ENCODE measurements around the gene RPL15.
A peak's percentile ranks its signal among the peaks of the same experiment; 100 is the strongest.
"Not testable (repeated sequence)": the region's sequence is repeated elsewhere in the genome, so short reads cannot be mapped to it uniquely, and the experiment has no call there.

The RPL15 gene

GRCh38 chr3:23916886-23917678 is at the start of gene RPL15, which contains the start of gene NKIRAS1:
Gene RPL15 (plus strand): TSS chr3:23917132. CDS start chr3:23917860, 728 bp downstream.
Gene NKIRAS1 (minus strand): TSS chr3:23916990. CDS start chr3:23910904, 6,086 bp downstream.
- DNase-seq, result peak; percentile 58

GRCh38 chr3:23867400-23867799 is 49.5 kb upstream of the RPL15 start:
- DNase-seq, result no peak

- no peak for DNase-seq
These were observed 49.1 kb upstream of the RPL15 start for GRCh38 chr3:23867838-23868237.

GRCh38 chr3:23869977-23870662 is 46.8 kb upstream of the RPL15 start:
- DNase-seq, result no peak

GRCh38 chr3:23870663-23871043 is 46.3 kb upstream of the RPL15 start:
- DNase-seq, result not testable (repeated sequence)

GRCh38 chr3:23871361-23871760 is 45.6 kb upstream of the RPL15 start:
- not testable (repeated sequence) for DNase-seq

- DNase-seq, result no peak
These were observed 44.6 kb upstream of the RPL15 start for GRCh38 chr3:23872330-23872729.

- DNase-seq, result no peak
These were observed 43.0 kb upstream of the RPL15 start for GRCh38 chr3:23873941-23874340.

GRCh38 chr3:23874359-23875112 is 42.4 kb upstream of the RPL15 start:
- DNase-seq, result no peak

- DNase-seq, result no peak
These were observed 41.7 kb upstream of the RPL15 start for GRCh38 chr3:23875113-23875725.

- no peak for DNase-seq
These were observed 40.0 kb upstream of the RPL15 start for GRCh38 chr3:23876923-23877322.

- no peak for DNase-seq
These were observed 39.5 kb upstream of the RPL15 start for GRCh38 chr3:23877329-23877980.

- DNase-seq, result no peak
These were observed 37.4 kb upstream of the RPL15 start for GRCh38 chr3:23879485-23879884.

- no peak for DNase-seq
These were observed 36.1 kb upstream of the RPL15 start for GRCh38 chr3:23880703-23881339.

GRCh38 chr3:23881993-23882392 is 34.9 kb upstream of the RPL15 start:
- not testable (repeated sequence) for DNase-seq

- DNase-seq, result no peak
These were observed 34.4 kb upstream of the RPL15 start for GRCh38 chr3:23882487-23882918.

GRCh38 chr3:23884481-23884880 is 32.5 kb upstream of the RPL15 start:
- no peak for DNase-seq

- DNase-seq, result no peak
These were observed 31.7 kb upstream of the RPL15 start for GRCh38 chr3:23885210-23885609.

- no peak for DNase-seq
These were observed 30.6 kb upstream of the RPL15 start for GRCh38 chr3:23886311-23886710.

- DNase-seq, result no peak
These were observed 28.2 kb upstream of the RPL15 start for GRCh38 chr3:23888617-23889228.

- DNase-seq, result no peak
These were observed 27.5 kb upstream of the RPL15 start for GRCh38 chr3:23889386-23889785.
